ENCODE measurements around the gene USP3. TPM values are rescaled to one million over a fixed set of nuclear protein-coding genes. Genes with fewer than 3 reads are reported as not detected.

Gene USP3
- total and polyA plus RNA-seq, 10 of the 15 experiments (the other 5 are each of a cell fraction or from before 2014, with no cell fraction given) = 23.8 to 64.5 (median 50.3) TPM

DNA sequence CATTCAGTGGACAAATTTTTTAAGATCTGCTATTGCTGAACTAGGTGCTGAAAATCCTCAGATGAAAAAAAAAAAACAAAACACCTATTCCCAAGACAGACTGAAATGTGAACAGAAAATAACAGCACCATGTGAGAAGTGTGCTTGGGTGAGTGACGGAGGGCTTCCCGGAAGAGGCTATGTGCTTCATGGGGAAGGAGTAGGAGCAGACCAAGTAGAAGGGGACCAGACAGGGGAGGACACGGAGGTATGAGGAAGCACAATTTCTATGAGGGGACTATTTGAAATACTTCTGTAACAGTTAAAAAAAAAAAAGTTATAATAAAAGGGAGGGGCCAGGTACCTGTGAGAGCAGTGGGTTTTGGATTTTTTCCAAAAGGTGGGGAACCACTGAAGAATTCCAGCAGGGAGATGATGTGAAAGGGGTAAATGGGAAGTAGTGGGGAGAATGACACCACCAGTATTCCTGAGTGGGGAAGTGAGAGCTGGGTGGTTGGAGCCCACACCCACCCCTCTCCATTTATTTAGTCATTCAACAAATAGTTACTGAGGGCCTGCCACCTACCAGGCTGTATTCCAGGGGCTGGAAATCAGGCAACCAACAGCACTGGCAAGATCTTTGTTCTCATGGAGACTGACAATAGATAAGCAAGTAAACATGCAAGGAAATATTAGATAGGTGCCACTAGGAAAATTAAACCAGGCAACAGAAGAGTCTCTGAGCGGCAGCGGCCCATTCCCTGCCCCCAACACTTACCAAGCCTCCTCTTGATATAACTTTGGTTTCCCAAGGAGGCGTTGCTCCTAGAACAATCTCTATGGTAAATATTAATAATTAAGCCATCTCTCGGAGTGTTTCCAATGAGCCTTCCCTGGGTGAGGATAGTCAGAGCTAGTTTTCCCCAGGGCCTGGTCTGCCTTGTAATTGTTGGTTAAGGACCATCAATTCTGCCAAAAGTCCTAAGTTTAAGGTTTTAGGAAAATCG lies 3.8 kb upstream of the USP3 start:
- SMC1A ChIA-PET (ENCODE audit: uncharacterized antibody, unreplicated experiment) = interaction anchor here (0.6 to 8.7 kb wide), 10 partner anchors 10 to 101 kb away, joined by 3 to 151 read pairs (median 7); no protein-coding TSS in a partner anchor
- peaks cover 58% of the 10 kb centered on the region for H3K4me1 ChIP-seq (ENCODE audit: control insufficient read depth, insufficient read depth, low read length)
- no peaks in the 10 kb centered on the region; the same call in 2 of the 3 replicates for H3K9me3 ChIP-seq (replicated peaks; ENCODE audit: control insufficient read depth, insufficient read depth, low read length)
- in situ Hi-C loops (cut with MboI) (no loop called here), intact Hi-C loops (cut with micrococcal nuclease; ENCODE audit: unreplicated experiment) (loop anchor here (10.0 kb wide), 3 partner anchors 306 to 594 kb away; partner anchors contain the start of genes CIAO2A and SNX1)
- WGBS (ENCODE audit: insufficient coverage, insufficient replicate concordance, low lambda C conversion rate, missing lambda C conversion rate) = 82% methylated on average over 8 of the region's 8 CpGs
- H3K27ac ChIP-seq (ENCODE audit: control insufficient read depth, insufficient read depth) = peak overlapping the region; percentile 100
- peak overlapping the region; percentile 54 for H2AFZ ChIP-seq (ENCODE audit: control insufficient read depth, low read depth, low read length)
- POLR2A ChIA-PET = interaction anchor here (0.7 to 8.7 kb wide), 6 partner anchors 10 to 27 kb away, joined by 3 to 110 read pairs (median 10); no protein-coding TSS in a partner anchor
- RAD21 ChIA-PET (ENCODE audit: unreplicated experiment) = interaction anchor here (1.8 to 8.7 kb wide), 5 partner anchors 10 to 98 kb away, joined by 8 to 197 read pairs (median 123); partner anchors contain the start of gene FBXL22
- TF ChIP-seq SMARCA5 (IDR thresholded peaks at IDR 0.05) = 0 out of 2 replicates have a peak, but pooled peaks have one; percentile 25
- no peak for TF ChIP-seq ZNF207 (IDR thresholded peaks at IDR 0.05; ENCODE audit: borderline replicate concordance)
- TF ChIP-seq, protein P1, sequence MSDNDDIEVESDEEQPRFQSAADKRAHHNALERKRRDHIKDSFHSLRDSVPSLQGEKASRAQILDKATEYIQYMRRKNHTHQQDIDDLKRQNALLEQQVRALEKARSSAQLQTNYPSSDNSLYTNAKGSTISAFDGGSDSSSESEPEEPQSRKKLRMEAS (IDR thresholded peaks at IDR 0.05; ENCODE audit: low read depth, low read length) = no peak
- TF ChIP-seq ETV6 (conservative IDR thresholded peaks at IDR 0.05 in 1 of 2, IDR thresholded peaks at IDR 0.05 in 1 of 2; ENCODE audit: borderline replicate concordance in 1 of 2, low read depth in 1 of 2) = no peak
- peak; percentile 9; the same call in 1 of the 2 replicates for TF ChIP-seq ZBED1 (IDR thresholded peaks at IDR 0.05; ENCODE audit: borderline replicate concordance)
- no peak for TF ChIP-seq STAT1 (conservative IDR thresholded peaks at IDR 0.05)
- no peak for TF ChIP-seq ZNF274 (IDR thresholded peaks at IDR 0.05; ENCODE audit: insufficient read depth, insufficient read length)
- TF ChIP-seq MYB (IDR thresholded peaks at IDR 0.05; ENCODE audit: borderline replicate concordance, low read depth, low read length) = no peak
- TF ChIP-seq SPI1 (IDR thresholded peaks at IDR 0.05; ENCODE audit: borderline replicate concordance, insufficient read depth, low read depth, low read length) = peak; percentile 75; the same call in 1 of the 2 replicates
- peak; percentile 45; the same call in 1 of the 2 replicates for TF ChIP-seq ATF7 (IDR thresholded peaks at IDR 0.05; ENCODE audit: low read depth)
- TF ChIP-seq IKZF2 (IDR thresholded peaks at IDR 0.05) = peak; percentile 57 to 76
- TF ChIP-seq JUND (IDR thresholded peaks at IDR 0.05; ENCODE audit: low read depth, low read length) = 0 out of 2 replicates have a peak, but pooled peaks have one; percentile 41
- no peak for TF ChIP-seq MTA3 (IDR thresholded peaks at IDR 0.05; ENCODE audit: borderline replicate concordance, low read length)
- TF ChIP-seq, protein P2, sequence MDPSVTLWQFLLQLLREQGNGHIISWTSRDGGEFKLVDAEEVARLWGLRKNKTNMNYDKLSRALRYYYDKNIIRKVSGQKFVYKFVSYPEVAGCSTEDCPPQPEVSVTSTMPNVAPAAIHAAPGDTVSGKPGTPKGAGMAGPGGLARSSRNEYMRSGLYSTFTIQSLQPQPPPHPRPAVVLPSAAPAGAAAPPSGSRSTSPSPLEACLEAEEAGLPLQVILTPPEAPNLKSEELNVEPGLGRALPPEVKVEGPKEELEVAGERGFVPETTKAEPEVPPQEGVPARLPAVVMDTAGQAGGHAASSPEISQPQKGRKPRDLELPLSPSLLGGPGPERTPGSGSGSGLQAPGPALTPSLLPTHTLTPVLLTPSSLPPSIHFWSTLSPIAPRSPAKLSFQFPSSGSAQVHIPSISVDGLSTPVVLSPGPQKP (IDR thresholded peaks at IDR 0.05; ENCODE audit: low read depth, low read length) = no peak
- peak; percentile 63 for TF ChIP-seq EED (IDR thresholded peaks at IDR 0.05; ENCODE audit: low read depth)
- peak in 1 of 2 experiments; percentile 9; a peak in 1 of 4 replicates for TF ChIP-seq BHLHE40 (IDR thresholded peaks at IDR 0.05; ENCODE audit: borderline replicate concordance in 1 of 2, low read depth in 2 of 2, low read length in 1 of 2)
- peak; percentile 65 for TF ChIP-seq IKZF1 (conservative IDR thresholded peaks at IDR 0.05)
- TF ChIP-seq, protein P3, sequence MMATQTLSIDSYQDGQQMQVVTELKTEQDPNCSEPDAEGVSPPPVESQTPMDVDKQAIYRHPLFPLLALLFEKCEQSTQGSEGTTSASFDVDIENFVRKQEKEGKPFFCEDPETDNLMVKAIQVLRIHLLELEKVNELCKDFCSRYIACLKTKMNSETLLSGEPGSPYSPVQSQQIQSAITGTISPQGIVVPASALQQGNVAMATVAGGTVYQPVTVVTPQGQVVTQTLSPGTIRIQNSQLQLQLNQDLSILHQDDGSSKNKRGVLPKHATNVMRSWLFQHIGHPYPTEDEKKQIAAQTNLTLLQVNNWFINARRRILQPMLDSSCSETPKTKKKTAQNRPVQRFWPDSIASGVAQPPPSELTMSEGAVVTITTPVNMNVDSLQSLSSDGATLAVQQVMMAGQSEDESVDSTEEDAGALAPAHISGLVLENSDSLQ (IDR thresholded peaks at IDR 0.05) = peak; percentile 72
- H3K79me2 ChIP-seq (ENCODE audit: control insufficient read depth, insufficient read depth, low read length) = peaks cover 30% of the 10 kb centered on the region
- H4K20me1 ChIP-seq (ENCODE audit: control insufficient read depth, insufficient read depth) = no peaks in the 10 kb centered on the region
- H3K27me3 ChIP-seq (replicated peaks in 1 of 2; ENCODE audit: control insufficient read depth in 2 of 2, insufficient read depth in 2 of 2, low read length in 1 of 2) = no peaks in the 10 kb centered on the region
- no peak for DNase-seq (ENCODE audit: low read depth, low spot score)
- no TSS peak for BruUV-seq (replicated peaks)
- ATAC-seq = no peak
- no peaks in the 10 kb centered on the region for H3K36me3 ChIP-seq (ENCODE audit: control insufficient read depth in 2 of 2, insufficient read depth in 2 of 2, low read length in 1 of 2)
- CTCF ChIA-PET = interaction anchor here (1.4 to 5.8 kb wide), 8 partner anchors 9 to 99 kb away, joined by 5 to 81 read pairs (median 7); no protein-coding TSS in a partner anchor
- H3K9ac ChIP-seq (ENCODE audit: control insufficient read depth, insufficient read depth, low read length) = peak overlapping the region; percentile 64
- H3K4me3 ChIP-seq = peak overlapping the region; percentile 41; the same call in 1 of the 2 replicates
- FAIRE-seq = no peak
- H3K4me2 ChIP-seq (ENCODE audit: control insufficient read depth, insufficient read depth) = peak overlapping the region; percentile 86
